ENCODE results near the gene PLXNA3. TPM values are rescaled to one million over a fixed set of nuclear protein-coding genes. Genes with fewer than 3 reads are reported as not detected.

PLXNA3 gene
- total RNA-seq, 4 donors from 2014 or later: 12.0 to 52.0 (median 29.6) TPM

- 89% methylated on average over 5 of the region's 5 CpGs for WGBS
- Histone ChIP-seq H3K27me3 (no peaks in the 10 kb centered on the region), H3K27ac (no peak overlapping the region), H3K36me3 (peaks cover 27% of the 10 kb centered on the region), H3K4me1 (no peaks in the 10 kb centered on the region), H3K4me3 (no peak overlapping the region), H3K9me3 (no peaks in the 10 kb centered on the region)
- TF ChIP-seq CTCF (IDR thresholded peaks at IDR 0.05) (no peak), POLR2A (IDR thresholded peaks at IDR 0.05) (no peak), POLR2AphosphoS5 (IDR thresholded peaks at IDR 0.05) (no peak), EP300 (IDR thresholded peaks at IDR 0.05) (no peak)
- DNase-seq (ENCODE audit: low spot score in 2 of 2): no peak
Measured at GRCh38 chrX:154509455-154509854, 51.4 kb downstream of the PLXNA3 start.

GRCh38 chrX:154511761-154512160, 53.7 kb downstream of the PLXNA3 start:
- no peaks in the 10 kb centered on the region for H3K9me3 ChIP-seq
- H3K27me3 ChIP-seq: no peaks in the 10 kb centered on the region
- peaks cover 5% of the 10 kb centered on the region for H3K4me1 ChIP-seq
- no peak overlapping the region for H3K27ac ChIP-seq
- H3K36me3 ChIP-seq: peaks cover 11% of the 10 kb centered on the region
- WGBS: 76% methylated on average over 12 of the region's 12 CpGs
- TF ChIP-seq POLR2A (IDR thresholded peaks at IDR 0.05): no peak
- no peak for TF ChIP-seq POLR2AphosphoS5 (IDR thresholded peaks at IDR 0.05)
- no peak for TF ChIP-seq CTCF (IDR thresholded peaks at IDR 0.05)
- no peak for TF ChIP-seq EP300 (IDR thresholded peaks at IDR 0.05)
- H3K4me3 ChIP-seq: no peak overlapping the region
- no peak for DNase-seq (ENCODE audit: low spot score in 2 of 2)

- H3K9me3 ChIP-seq: no peaks in the 10 kb centered on the region
- WGBS: 89% methylated on average over 16 of the region's 16 CpGs
- H3K27me3 ChIP-seq: no peaks in the 10 kb centered on the region
- H3K27ac ChIP-seq: no peak overlapping the region
- H3K36me3 ChIP-seq: peaks cover 5% of the 10 kb centered on the region
- peaks cover 16% of the 10 kb centered on the region for H3K4me1 ChIP-seq
- no peak overlapping the region for H3K4me3 ChIP-seq
- no peak for TF ChIP-seq POLR2A (IDR thresholded peaks at IDR 0.05)
- no peak for TF ChIP-seq EP300 (IDR thresholded peaks at IDR 0.05)
- no peak for TF ChIP-seq POLR2AphosphoS5 (IDR thresholded peaks at IDR 0.05)
- TF ChIP-seq CTCF (IDR thresholded peaks at IDR 0.05): no peak
- DNase-seq (ENCODE audit: low spot score in 2 of 2): no peak
Measured at GRCh38 chrX:154512879-154513553, 54.9 kb downstream of the PLXNA3 start.

- no peaks in the 10 kb centered on the region for H3K9me3 ChIP-seq
- H3K27ac ChIP-seq: no peak overlapping the region
- H3K36me3 ChIP-seq: peaks cover 5% of the 10 kb centered on the region
- 82% methylated on average over 2 of the region's 2 CpGs for WGBS
- no peak for DNase-seq (ENCODE audit: low spot score in 2 of 2)
- peaks cover 16% of the 10 kb centered on the region for H3K4me1 ChIP-seq
- no peak overlapping the region for H3K4me3 ChIP-seq
- no peaks in the 10 kb centered on the region for H3K27me3 ChIP-seq
- no peak for TF ChIP-seq POLR2AphosphoS5 (IDR thresholded peaks at IDR 0.05)
- TF ChIP-seq POLR2A (IDR thresholded peaks at IDR 0.05): no peak
- TF ChIP-seq EP300 (IDR thresholded peaks at IDR 0.05): no peak
- TF ChIP-seq CTCF (IDR thresholded peaks at IDR 0.05): no peak
Measured at GRCh38 chrX:154513716-154514115, 55.6 kb downstream of the PLXNA3 start.

- peaks cover 5% of the 10 kb centered on the region for H3K36me3 ChIP-seq
- WGBS: 48% methylated on average over 15 of the region's 34 CpGs
Measured at GRCh38 chrX:154515090-154515965, 57.2 kb downstream of the PLXNA3 start.

More at GRCh38 chrX:154515090-154515965, 57.2 kb downstream of the PLXNA3 start:
- no peak for DNase-seq (ENCODE audit: low spot score in 2 of 2)
- peak overlapping the region; percentile 92 for H3K27ac ChIP-seq
- peaks cover 16% of the 10 kb centered on the region for H3K4me1 ChIP-seq
- peak overlapping the region; percentile 66 for H3K4me3 ChIP-seq
- H3K27me3 ChIP-seq: no peaks in the 10 kb centered on the region
- TF ChIP-seq CTCF (IDR thresholded peaks at IDR 0.05): no peak
- TF ChIP-seq POLR2A (IDR thresholded peaks at IDR 0.05): no peak
- TF ChIP-seq EP300 (IDR thresholded peaks at IDR 0.05): no peak
- TF ChIP-seq POLR2AphosphoS5 (IDR thresholded peaks at IDR 0.05): no peak
- no peaks in the 10 kb centered on the region for H3K9me3 ChIP-seq

All from suprapubic skin (tissue), 4 donors.